MCF 10A (cell line): ENCODE results near the gene ZNF383. TPM values are rescaled to one million over a fixed set of nuclear protein-coding genes. Genes with fewer than 3 reads are reported as not detected.
A peak's percentile ranks its signal among the peaks of the same experiment; 100 is the strongest.

Experiments
- BruUV-seq: library from RNA; stranded (reverse); fragments of 400-500 nt; replicated peaks from 2 replicates; lab custom pipeline; 2021; lab: Mats Ljungman, UMichigan
- CTCF ChIA-PET: fragments of 300-600 bp; sonication (Branson Sonifier 250); formaldehyde crosslinking; extraction: SDS; loops from one replicate; lab custom pipeline; 2021; ENCODE audit warnings: antibody characterized with exemption, inconsistent platforms; lab: Yijun Ruan, JAX
- POLR2A ChIA-PET: fragments of 300-600, 350-650 bp; sonication (Branson Sonifier 250); formaldehyde crosslinking; extraction: SDS; loops from one replicate; lab custom pipeline; 2020; ENCODE audit warnings: antibody characterized with exemption, inconsistent platforms; lab: Yijun Ruan, JAX
- DNase-seq: peaks from one replicate; pipeline ENCODE4 v3.0.0-alpha.2; 2018; ENCODE audit not compliant: unreplicated experiment
- H3K27ac Mint-ChIP-seq: one replicate; pipeline ENCODE4 v1.8.0; 2022; ENCODE audit warnings: mild to moderate bottlenecking, low read depth, mixed read lengths; ENCODE audit not compliant: unreplicated experiment
- H3K27me3 Mint-ChIP-seq: one replicate; pipeline ENCODE4 v1.8.0; 2022; ENCODE audit warnings: mixed read lengths; ENCODE audit not compliant: insufficient read depth, unreplicated experiment
- H3K36me3 Mint-ChIP-seq: one replicate; pipeline ENCODE4 v1.8.0; 2022; ENCODE audit warnings: mild to moderate bottlenecking, moderate library complexity, mixed read lengths; ENCODE audit not compliant: insufficient read depth, unreplicated experiment
- H3K4me1 Mint-ChIP-seq: one replicate; pipeline ENCODE4 v1.8.0; 2022; ENCODE audit warnings: mixed read lengths; ENCODE audit not compliant: insufficient read depth, unreplicated experiment
- H3K4me3 Mint-ChIP-seq: one replicate; pipeline ENCODE4 v1.8.0; 2022; ENCODE audit warnings: mild to moderate bottlenecking, moderate library complexity, mixed read lengths; ENCODE audit not compliant: unreplicated experiment
- H3K9me3 Mint-ChIP-seq: one replicate; pipeline ENCODE4 v1.8.0; 2022; ENCODE audit warnings: mixed read lengths; ENCODE audit not compliant: unreplicated experiment
- CTCF ChIP-seq: fragments of 200-600 bp; IDR thresholded peaks from one replicate; pipeline ENCODE4 v1.8.0; 2022; ENCODE audit warnings: antibody characterized with exemption, mild to moderate bottlenecking; ENCODE audit not compliant: unreplicated experiment
- intact Hi-C: fragments of 100-400 bp; cut with micrococcal nuclease; formaldehyde crosslinking; loops from 2 replicates; pipeline ENCODE4 v1.14.1; 2022
- total RNA-seq: library from RNA; stranded (reverse); gene quantifications from 2 replicates; pipeline ENCODE4 v1.2.3, GENCODE V29; 2022

Gene ZNF383
- total RNA-seq, 1 experiment from 2014 or later, result 7.4 TPM

GRCh38 chr19:37221136-37221535 lies 3.1 kb downstream of the ZNF383 start:
- Mint-ChIP-seq H3K4me3 (no peak overlapping the region), H3K9me3 (no peaks in the 10 kb centered on the region), H3K27me3 (no peaks in the 10 kb centered on the region), H3K4me1 (peaks cover 21% of the 10 kb centered on the region), H3K36me3 (peaks cover 45% of the 10 kb centered on the region), H3K27ac (no peak overlapping the region)
- peak; percentile 22 for DNase-seq
- no TSS peak for BruUV-seq
- intact Hi-C loops, result no loop called here
- CTCF ChIA-PET, result interaction anchor here (0.6 to 0.7 kb wide), 2 partner anchors 220 to 294 kb away, joined by 3 to 4 read pairs; no protein-coding TSS in a partner anchor
- POLR2A ChIA-PET, result interaction anchor here (0.6 to 2.2 kb wide), 4 partner anchors 9 to 20 kb away, joined by 3 to 9 read pairs (median 3); partner anchors contain the start of gene ZNF585B
- TF ChIP-seq CTCF, result no peak

GRCh38 chr19:37226248-37226647 lies 8.2 kb downstream of the ZNF383 start:
- peaks cover 20% of the 10 kb centered on the region for H3K9me3 Mint-ChIP-seq
- no peaks in the 10 kb centered on the region for H3K4me1 Mint-ChIP-seq
- no peak overlapping the region for H3K4me3 Mint-ChIP-seq
- no peak overlapping the region for H3K27ac Mint-ChIP-seq
- intact Hi-C loops, result no loop called here
- no peaks in the 10 kb centered on the region for H3K27me3 Mint-ChIP-seq
- DNase-seq, result no peak
- peaks cover 78% of the 10 kb centered on the region for H3K36me3 Mint-ChIP-seq
- CTCF ChIA-PET, result no interaction called here
- POLR2A ChIA-PET, result no interaction called here
- TF ChIP-seq CTCF, result no peak
- BruUV-seq, result no TSS peak

GRCh38 chr19:37227996-37228395 lies 10.0 kb downstream of the ZNF383 start:
- Mint-ChIP-seq H3K9me3 (peaks cover 20% of the 10 kb centered on the region), H3K4me1 (no peaks in the 10 kb centered on the region), H3K27me3 (no peaks in the 10 kb centered on the region), H3K4me3 (no peak overlapping the region), H3K36me3 (peaks cover 80% of the 10 kb centered on the region), H3K27ac (no peak overlapping the region)
- POLR2A ChIA-PET, result interaction anchor here (0.7 kb wide), 1 partner anchor 595 kb away, joined by 3 read pairs; no protein-coding TSS in a partner anchor
- CTCF ChIA-PET, result interaction anchor here (0.7 kb wide), 1 partner anchor 13 kb away, joined by 3 read pairs; no protein-coding TSS in a partner anchor
- intact Hi-C loops, result no loop called here
- DNase-seq, result no peak
- no TSS peak for BruUV-seq
- TF ChIP-seq CTCF, result peak; percentile 34

GRCh38 chr19:37243206-37243632 lies 25.2 kb downstream of the ZNF383 start:
- intact Hi-C loops, result no loop called here
- H3K27ac Mint-ChIP-seq, result no peak overlapping the region
- no peak overlapping the region for H3K4me3 Mint-ChIP-seq
- CTCF ChIA-PET, result no interaction called here
- H3K36me3 Mint-ChIP-seq, result peaks cover 61% of the 10 kb centered on the region
- peak; percentile 2 for DNase-seq
- H3K9me3 Mint-ChIP-seq, result peaks cover 30% of the 10 kb centered on the region
- no peaks in the 10 kb centered on the region for H3K4me1 Mint-ChIP-seq
- no TSS peak for BruUV-seq
- no peak for TF ChIP-seq CTCF
- H3K27me3 Mint-ChIP-seq, result no peaks in the 10 kb centered on the region
- POLR2A ChIA-PET, result interaction anchor here (0.6 to 0.8 kb wide), 2 partner anchors 26 to 405 kb away, joined by 3 read pairs; partner anchors contain the start of gene ZNF790
